Bronchial epithelial cell (primary cell): ENCODE results near the gene RIT2. TPM values are rescaled to one million over a fixed set of nuclear protein-coding genes. Genes with fewer than 3 reads are reported as not detected.

Experiments
- DNase-seq: peaks from one replicate; pipeline ENCODE4 v3.0.0-alpha.2; 2010; ENCODE audit warnings: low read depth
- FAIRE-seq: peaks from 2 replicates; lab custom pipeline; 2011; peaks lifted over from hg19 to GRCh38; lab: Jason Lieb, UNC
- H3K27me3 ChIP-seq: 2 replicates; pipeline ENCODE4 v1.5.1; 2011; ENCODE audit warnings: low read length; ENCODE audit not compliant: control insufficient read depth, insufficient read depth
- H3K36me3 ChIP-seq: 2 replicates; pipeline ENCODE4 v1.5.1; 2011; ENCODE audit warnings: low read length; ENCODE audit not compliant: control insufficient read depth, insufficient read depth
- H3K4me3 ChIP-seq: 2 replicates; pipeline ENCODE4 v1.5.1; 2011; ENCODE audit warnings: mild to moderate bottlenecking, low read depth, low read length, control low read depth
- CTCF ChIP-seq: IDR thresholded peaks from 2 replicates; pipeline ENCODE4 v1.5.1; 2011; ENCODE audit warnings: mild to moderate bottlenecking, moderate library complexity, low read length, control low read depth, inconsistent platforms; ENCODE audit not compliant: insufficient read depth, severe bottlenecking
- total RNA-seq: library from RNA; depleted of rRNA; stranded (reverse); fragments of >200 nt; gene quantifications from 2 replicates; pipeline ENCODE4 v1.2.1, GENCODE V29; 2014

RIT2 gene
- total RNA-seq, 1 donor from 2014 or later = not detected

- H3K4me3 ChIP-seq = no peak overlapping the region
- no peak for FAIRE-seq
- TF ChIP-seq CTCF = no peak
- no peak for DNase-seq
- H3K27me3 ChIP-seq = no peaks in the 10 kb centered on the region
- H3K36me3 ChIP-seq = no peaks in the 10 kb centered on the region
Measured at GRCh38 chr18:42915299-42915698, 200.2 kb downstream of the RIT2 start.

- FAIRE-seq (no peak), DNase-seq (no peak)
- no peaks in the 10 kb centered on the region for H3K36me3 ChIP-seq
- H3K4me3 ChIP-seq = no peak overlapping the region
- no peak for TF ChIP-seq CTCF
- H3K27me3 ChIP-seq = no peaks in the 10 kb centered on the region
Measured at GRCh38 chr18:42914476-42914875, 201.0 kb downstream of the RIT2 start.

- no peak for TF ChIP-seq CTCF
- Histone ChIP-seq H3K36me3 (no peaks in the 10 kb centered on the region), H3K27me3 (no peaks in the 10 kb centered on the region), H3K4me3 (no peak overlapping the region)
- DNase-seq (no peak), FAIRE-seq (no peak)
Measured at GRCh38 chr18:42909095-42909494, 206.4 kb downstream of the RIT2 start.

- TF ChIP-seq CTCF = no peak
- DNase-seq (no peak), FAIRE-seq (no peak)
- Histone ChIP-seq H3K4me3 (no peak overlapping the region), H3K27me3 (no peaks in the 10 kb centered on the region), H3K36me3 (no peaks in the 10 kb centered on the region)
Measured at GRCh38 chr18:42906761-42907160, 208.7 kb downstream of the RIT2 start.

GRCh38 chr18:42901161-42901560, 214.3 kb downstream of the RIT2 start:
- FAIRE-seq (no peak), DNase-seq (no peak)
- TF ChIP-seq CTCF = no peak
- no peak overlapping the region for H3K4me3 ChIP-seq
- H3K27me3 ChIP-seq = no peaks in the 10 kb centered on the region
- no peaks in the 10 kb centered on the region for H3K36me3 ChIP-seq

GRCh38 chr18:42893977-42894376, 221.5 kb downstream of the RIT2 start:
- TF ChIP-seq CTCF = no peak
- H3K36me3 ChIP-seq = no peaks in the 10 kb centered on the region
- no peak for FAIRE-seq
- no peak overlapping the region for H3K4me3 ChIP-seq
- DNase-seq = no peak
- H3K27me3 ChIP-seq = no peaks in the 10 kb centered on the region
